WTC11 (cell line): ENCODE data around the gene FOXP1.

ENCODE experiments used
- CBFB ChIP-seq: sonication (generic); formaldehyde crosslinking; IDR thresholded peaks from 2 replicates; pipeline ENCODE4 v1.8.1; 2022; ENCODE audit warnings: mild to moderate bottlenecking, low read depth, missing genetic modification reagents
- CTCF ChIP-seq: fragments of 200-600 bp; IDR thresholded peaks from 2 replicates; pipeline ENCODE4 v1.8.0; 2022; ENCODE audit warnings: antibody characterized with exemption
- MYBL2 ChIP-seq: sonication (generic); formaldehyde crosslinking; IDR thresholded peaks from 2 replicates; pipeline ENCODE4 v1.8.1; 2023; ENCODE audit warnings: mild to moderate bottlenecking, moderate library complexity, missing genetic modification reagents
- TEAD4 ChIP-seq: sonication (generic); formaldehyde crosslinking; IDR thresholded peaks from 2 replicates; pipeline ENCODE4 v1.8.0; 2022; ENCODE audit warnings: mild to moderate bottlenecking, missing genetic modification reagents
- ZBTB21 ChIP-seq: sonication (generic); formaldehyde crosslinking; IDR thresholded peaks from 2 replicates; pipeline ENCODE4 v1.8.1; 2023; ENCODE audit warnings: mild to moderate bottlenecking, missing genetic modification reagents, borderline replicate concordance
- TF ChIP-seq, protein P1 (sequence below): sonication (generic); formaldehyde crosslinking; IDR thresholded peaks from 2 replicates; pipeline ENCODE4 v1.8.0; 2022; ENCODE audit warnings: mild to moderate bottlenecking, missing genetic modification reagents
- TF ChIP-seq, protein P2 (sequence below): sonication (generic); formaldehyde crosslinking; conservative IDR thresholded peaks from 2 replicates; pipeline ENCODE4 v1.8.1; 2022; ENCODE audit warnings: mild to moderate bottlenecking, missing genetic modification reagents

GRCh38 chr3:71384837-71385716 lies 198.5 kb downstream of the FOXP1 start:
- TF ChIP-seq, protein P1, sequence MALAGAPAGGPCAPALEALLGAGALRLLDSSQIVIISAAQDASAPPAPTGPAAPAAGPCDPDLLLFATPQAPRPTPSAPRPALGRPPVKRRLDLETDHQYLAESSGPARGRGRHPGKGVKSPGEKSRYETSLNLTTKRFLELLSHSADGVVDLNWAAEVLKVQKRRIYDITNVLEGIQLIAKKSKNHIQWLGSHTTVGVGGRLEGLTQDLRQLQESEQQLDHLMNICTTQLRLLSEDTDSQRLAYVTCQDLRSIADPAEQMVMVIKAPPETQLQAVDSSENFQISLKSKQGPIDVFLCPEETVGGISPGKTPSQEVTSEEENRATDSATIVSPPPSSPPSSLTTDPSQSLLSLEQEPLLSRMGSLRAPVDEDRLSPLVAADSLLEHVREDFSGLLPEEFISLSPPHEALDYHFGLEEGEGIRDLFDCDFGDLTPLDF (CRISPR knock-in tag): no peak
- TF ChIP-seq ZBTB21 (CRISPR knock-in tag) (no peak), CTCF (no peak), MYBL2 (CRISPR knock-in tag) (no peak), TEAD4 (CRISPR knock-in tag) (no peak), CBFB (CRISPR knock-in tag) (no peak)
- TF ChIP-seq, protein P2, sequence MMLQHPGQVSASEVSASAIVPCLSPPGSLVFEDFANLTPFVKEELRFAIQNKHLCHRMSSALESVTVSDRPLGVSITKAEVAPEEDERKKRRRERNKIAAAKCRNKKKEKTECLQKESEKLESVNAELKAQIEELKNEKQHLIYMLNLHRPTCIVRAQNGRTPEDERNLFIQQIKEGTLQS (CRISPR knock-in tag): no peak
